ENCODE measurements around the gene ARHGAP8. TPM values are rescaled to one million over a fixed set of nuclear protein-coding genes. Genes with fewer than 3 reads are reported as not detected.

Gene ARHGAP8
- total and polyA plus RNA-seq, 2 of the 13 experiments (the other 11 are each of a cell fraction or from before 2014, with no cell fraction given), result 0.07 TPM; not detected in 1

- no peak for TF ChIP-seq ZNF280D (CRISPR knock-in tag; IDR thresholded peaks at IDR 0.05)
These were observed 1.9 kb upstream of the ARHGAP8 start (continued) for GRCh38 chr22:44750481-44750880.

- no peak overlapping the region for H3K4me3 ChIP-seq (replicated peaks in 1 of 3; ENCODE audit: insufficient read depth in 1 of 3, low read depth in 2 of 3, low read length in 3 of 3)
- H3K27ac ChIP-seq (ENCODE audit: extremely low read length, insufficient read depth, low read length), result no peak overlapping the region
- H4K20me1 ChIP-seq (ENCODE audit: insufficient read depth, low read length), result no peaks in the 10 kb centered on the region
- H3K36me3 ChIP-seq (replicated peaks in 1 of 2; ENCODE audit: control insufficient read depth in 1 of 2, insufficient read depth in 2 of 2, low read length in 2 of 2), result no peaks in the 10 kb centered on the region
- no peak overlapping the region for H3K9ac ChIP-seq (ENCODE audit: insufficient read depth, low read depth, low read length)
- H3K9me3 ChIP-seq (ENCODE audit: low read length), result no peaks in the 10 kb centered on the region
- DNase-seq (ENCODE audit: low spot score), result no peak
- BruUV-seq (replicated peaks), result no TSS peak
- no peak for ATAC-seq
- no peaks in the 10 kb centered on the region for H3K4me1 ChIP-seq (ENCODE audit: insufficient read depth, low read length)
- in situ Hi-C loops (cut with HindIII; ENCODE audit: extremely low pct_ligation_motif_present, low pct_unique_long_range_greater_than_20kb) (no loop called here), intact Hi-C loops (cut with micrococcal nuclease; ENCODE audit: unreplicated experiment) (no loop called here)
- ChIA-PET CTCF (ENCODE audit: low intra/inter-chr PET ratio, low total read pairs) (no interaction called here), POLR2A (no interaction called here)
- peaks cover 1 to 2% of the 10 kb centered on the region in 2 experiments; a peak in 2 of 5 replicates for H3K27me3 ChIP-seq (ENCODE audit: control insufficient read depth in 1 of 2, insufficient read depth in 2 of 2, low read length in 2 of 2)
- WGBS (ENCODE audit: low lambda C conversion rate), result 50% methylated on average over 21 of the region's 29 CpGs
- no peak for FAIRE-seq
- no peak overlapping the region for H2AFZ ChIP-seq (ENCODE audit: low read length)
- H3K79me2 ChIP-seq (ENCODE audit: insufficient read depth, low read length), result no peaks in the 10 kb centered on the region
- no peak overlapping the region for H3K4me2 ChIP-seq (ENCODE audit: low read depth, low read length)
- TF ChIP-seq LBX2 (CRISPR knock-in tag; IDR thresholded peaks at IDR 0.05; ENCODE audit: borderline replicate concordance) (no peak), ATF4 (CRISPR knock-in tag; IDR thresholded peaks at IDR 0.05) (no peak), ZFP91 (CRISPR knock-in tag; IDR thresholded peaks at IDR 0.05; ENCODE audit: borderline replicate concordance) (no peak), SP1 (IDR thresholded peaks at IDR 0.05) (no peak), SP1 (CRISPR knock-in tag; IDR thresholded peaks at IDR 0.05) (no peak), E2F1 (CRISPR knock-in tag; IDR thresholded peaks at IDR 0.05) (no peak), DZIP1 (CRISPR knock-in tag; IDR thresholded peaks at IDR 0.05) (no peak), ZSCAN21 (CRISPR knock-in tag; IDR thresholded peaks at IDR 0.05; ENCODE audit: borderline replicate concordance) (no peak), FOXK2 (IDR thresholded peaks at IDR 0.05) (no peak), ZNF7 (CRISPR knock-in tag; IDR thresholded peaks at IDR 0.05) (no peak)
These were observed 1.0 kb downstream of the ARHGAP8 start for GRCh38 chr22:44753189-44754042.
